HL-60 (cell line): ENCODE results near the gene C11orf54.

Experiments used
- GABPA ChIP-seq: IDR thresholded peaks from 2 replicates; pipeline ENCODE4 v1.6.1; 2012; ENCODE audit warnings: low read depth
- POLR2AphosphoS5 ChIP-seq: IDR thresholded peaks from 2 replicates; pipeline ENCODE4 v1.6.1; 2012; ENCODE audit warnings: low read depth
- SPI1 ChIP-seq: IDR thresholded peaks from 2 replicates; pipeline ENCODE4 v1.6.1; 2012; ENCODE audit warnings: low read depth, mild to moderate bottlenecking, borderline replicate concordance
- TF ChIP-seq, protein P1 (sequence below): IDR thresholded peaks from one replicate; pipeline ENCODE4 v1.5.1; 2011; ENCODE audit warnings: low read length, control low read depth, inconsistent platforms; ENCODE audit not compliant: insufficient read depth
- TF ChIP-seq, protein P2 (sequence below): IDR thresholded peaks from 2 replicates; pipeline ENCODE4 v1.6.1; 2012; ENCODE audit warnings: low read depth; ENCODE audit not compliant: insufficient replicate concordance

DNA sequence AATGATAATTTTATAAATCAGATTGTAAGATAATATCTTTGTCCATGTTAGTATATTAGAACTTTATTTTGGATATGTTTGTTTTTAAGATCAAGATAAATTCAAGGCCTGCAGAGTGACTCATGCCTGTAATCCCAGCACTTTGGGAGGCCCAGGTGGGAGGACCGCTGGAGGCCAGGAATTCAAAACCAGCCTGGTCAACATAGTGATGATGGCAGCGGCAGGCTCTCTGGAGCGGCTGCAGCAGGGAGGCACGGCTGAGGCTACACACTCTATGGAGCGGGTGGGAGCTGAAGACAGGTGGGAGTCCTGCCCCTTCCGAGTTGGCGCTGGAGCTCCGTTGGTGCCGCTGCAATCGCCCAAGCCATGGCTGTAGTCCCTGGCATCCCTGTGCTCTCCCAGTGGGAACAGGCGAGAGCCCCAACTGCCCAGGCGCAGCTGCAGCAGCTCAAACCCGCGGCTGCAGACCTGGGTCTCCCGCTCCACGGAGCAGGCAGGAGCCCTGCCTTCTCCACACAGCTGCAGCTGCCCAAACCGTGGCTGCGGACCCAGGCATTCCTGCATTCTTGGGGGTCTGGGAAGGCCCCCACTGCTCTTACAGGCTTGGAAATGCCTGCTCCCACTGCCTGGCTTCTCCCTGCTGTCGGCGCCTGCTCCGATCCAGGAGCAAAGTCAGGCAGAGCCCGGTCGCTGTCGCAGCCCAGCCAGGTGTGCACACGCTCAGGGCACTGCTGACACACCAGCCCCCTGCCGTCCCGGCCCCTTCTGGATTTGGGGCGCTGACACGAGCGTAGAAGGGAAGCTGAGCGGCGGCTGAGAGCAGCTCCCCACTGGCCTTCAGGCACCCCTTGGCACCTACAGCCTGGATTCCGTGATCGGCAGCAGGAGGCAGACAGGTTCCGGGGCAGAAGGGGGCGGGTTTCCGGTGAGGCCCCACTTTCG, 16.7 kb downstream of the C11orf54 start:
- TF ChIP-seq, protein P1, sequence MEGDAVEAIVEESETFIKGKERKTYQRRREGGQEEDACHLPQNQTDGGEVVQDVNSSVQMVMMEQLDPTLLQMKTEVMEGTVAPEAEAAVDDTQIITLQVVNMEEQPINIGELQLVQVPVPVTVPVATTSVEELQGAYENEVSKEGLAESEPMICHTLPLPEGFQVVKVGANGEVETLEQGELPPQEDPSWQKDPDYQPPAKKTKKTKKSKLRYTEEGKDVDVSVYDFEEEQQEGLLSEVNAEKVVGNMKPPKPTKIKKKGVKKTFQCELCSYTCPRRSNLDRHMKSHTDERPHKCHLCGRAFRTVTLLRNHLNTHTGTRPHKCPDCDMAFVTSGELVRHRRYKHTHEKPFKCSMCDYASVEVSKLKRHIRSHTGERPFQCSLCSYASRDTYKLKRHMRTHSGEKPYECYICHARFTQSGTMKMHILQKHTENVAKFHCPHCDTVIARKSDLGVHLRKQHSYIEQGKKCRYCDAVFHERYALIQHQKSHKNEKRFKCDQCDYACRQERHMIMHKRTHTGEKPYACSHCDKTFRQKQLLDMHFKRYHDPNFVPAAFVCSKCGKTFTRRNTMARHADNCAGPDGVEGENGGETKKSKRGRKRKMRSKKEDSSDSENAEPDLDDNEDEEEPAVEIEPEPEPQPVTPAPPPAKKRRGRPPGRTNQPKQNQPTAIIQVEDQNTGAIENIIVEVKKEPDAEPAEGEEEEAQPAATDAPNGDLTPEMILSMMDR: no peak
- TF ChIP-seq POLR2AphosphoS5 (no peak), GABPA (no peak), SPI1 (no peak)
- TF ChIP-seq, protein P2, sequence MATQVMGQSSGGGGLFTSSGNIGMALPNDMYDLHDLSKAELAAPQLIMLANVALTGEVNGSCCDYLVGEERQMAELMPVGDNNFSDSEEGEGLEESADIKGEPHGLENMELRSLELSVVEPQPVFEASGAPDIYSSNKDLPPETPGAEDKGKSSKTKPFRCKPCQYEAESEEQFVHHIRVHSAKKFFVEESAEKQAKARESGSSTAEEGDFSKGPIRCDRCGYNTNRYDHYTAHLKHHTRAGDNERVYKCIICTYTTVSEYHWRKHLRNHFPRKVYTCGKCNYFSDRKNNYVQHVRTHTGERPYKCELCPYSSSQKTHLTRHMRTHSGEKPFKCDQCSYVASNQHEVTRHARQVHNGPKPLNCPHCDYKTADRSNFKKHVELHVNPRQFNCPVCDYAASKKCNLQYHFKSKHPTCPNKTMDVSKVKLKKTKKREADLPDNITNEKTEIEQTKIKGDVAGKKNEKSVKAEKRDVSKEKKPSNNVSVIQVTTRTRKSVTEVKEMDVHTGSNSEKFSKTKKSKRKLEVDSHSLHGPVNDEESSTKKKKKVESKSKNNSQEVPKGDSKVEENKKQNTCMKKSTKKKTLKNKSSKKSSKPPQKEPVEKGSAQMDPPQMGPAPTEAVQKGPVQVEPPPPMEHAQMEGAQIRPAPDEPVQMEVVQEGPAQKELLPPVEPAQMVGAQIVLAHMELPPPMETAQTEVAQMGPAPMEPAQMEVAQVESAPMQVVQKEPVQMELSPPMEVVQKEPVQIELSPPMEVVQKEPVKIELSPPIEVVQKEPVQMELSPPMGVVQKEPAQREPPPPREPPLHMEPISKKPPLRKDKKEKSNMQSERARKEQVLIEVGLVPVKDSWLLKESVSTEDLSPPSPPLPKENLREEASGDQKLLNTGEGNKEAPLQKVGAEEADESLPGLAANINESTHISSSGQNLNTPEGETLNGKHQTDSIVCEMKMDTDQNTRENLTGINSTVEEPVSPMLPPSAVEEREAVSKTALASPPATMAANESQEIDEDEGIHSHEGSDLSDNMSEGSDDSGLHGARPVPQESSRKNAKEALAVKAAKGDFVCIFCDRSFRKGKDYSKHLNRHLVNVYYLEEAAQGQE: no peak
